HPDE6-E6E7 (cell line): ENCODE data around the gene BOC.
"Not testable (repeated sequence)": the region's sequence is repeated elsewhere in the genome, so short reads cannot be mapped to it uniquely, and the experiment has no call there.

Experiments
- DNase-seq: peaks from one replicate; pipeline ENCODE4 v3.0.0; 2011; ENCODE audit warnings: missing footprints; ENCODE audit errors: extremely low spot score

Gene BOC, protein sequence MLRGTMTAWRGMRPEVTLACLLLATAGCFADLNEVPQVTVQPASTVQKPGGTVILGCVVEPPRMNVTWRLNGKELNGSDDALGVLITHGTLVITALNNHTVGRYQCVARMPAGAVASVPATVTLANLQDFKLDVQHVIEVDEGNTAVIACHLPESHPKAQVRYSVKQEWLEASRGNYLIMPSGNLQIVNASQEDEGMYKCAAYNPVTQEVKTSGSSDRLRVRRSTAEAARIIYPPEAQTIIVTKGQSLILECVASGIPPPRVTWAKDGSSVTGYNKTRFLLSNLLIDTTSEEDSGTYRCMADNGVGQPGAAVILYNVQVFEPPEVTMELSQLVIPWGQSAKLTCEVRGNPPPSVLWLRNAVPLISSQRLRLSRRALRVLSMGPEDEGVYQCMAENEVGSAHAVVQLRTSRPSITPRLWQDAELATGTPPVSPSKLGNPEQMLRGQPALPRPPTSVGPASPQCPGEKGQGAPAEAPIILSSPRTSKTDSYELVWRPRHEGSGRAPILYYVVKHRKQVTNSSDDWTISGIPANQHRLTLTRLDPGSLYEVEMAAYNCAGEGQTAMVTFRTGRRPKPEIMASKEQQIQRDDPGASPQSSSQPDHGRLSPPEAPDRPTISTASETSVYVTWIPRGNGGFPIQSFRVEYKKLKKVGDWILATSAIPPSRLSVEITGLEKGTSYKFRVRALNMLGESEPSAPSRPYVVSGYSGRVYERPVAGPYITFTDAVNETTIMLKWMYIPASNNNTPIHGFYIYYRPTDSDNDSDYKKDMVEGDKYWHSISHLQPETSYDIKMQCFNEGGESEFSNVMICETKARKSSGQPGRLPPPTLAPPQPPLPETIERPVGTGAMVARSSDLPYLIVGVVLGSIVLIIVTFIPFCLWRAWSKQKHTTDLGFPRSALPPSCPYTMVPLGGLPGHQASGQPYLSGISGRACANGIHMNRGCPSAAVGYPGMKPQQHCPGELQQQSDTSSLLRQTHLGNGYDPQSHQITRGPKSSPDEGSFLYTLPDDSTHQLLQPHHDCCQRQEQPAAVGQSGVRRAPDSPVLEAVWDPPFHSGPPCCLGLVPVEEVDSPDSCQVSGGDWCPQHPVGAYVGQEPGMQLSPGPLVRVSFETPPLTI

DNA sequence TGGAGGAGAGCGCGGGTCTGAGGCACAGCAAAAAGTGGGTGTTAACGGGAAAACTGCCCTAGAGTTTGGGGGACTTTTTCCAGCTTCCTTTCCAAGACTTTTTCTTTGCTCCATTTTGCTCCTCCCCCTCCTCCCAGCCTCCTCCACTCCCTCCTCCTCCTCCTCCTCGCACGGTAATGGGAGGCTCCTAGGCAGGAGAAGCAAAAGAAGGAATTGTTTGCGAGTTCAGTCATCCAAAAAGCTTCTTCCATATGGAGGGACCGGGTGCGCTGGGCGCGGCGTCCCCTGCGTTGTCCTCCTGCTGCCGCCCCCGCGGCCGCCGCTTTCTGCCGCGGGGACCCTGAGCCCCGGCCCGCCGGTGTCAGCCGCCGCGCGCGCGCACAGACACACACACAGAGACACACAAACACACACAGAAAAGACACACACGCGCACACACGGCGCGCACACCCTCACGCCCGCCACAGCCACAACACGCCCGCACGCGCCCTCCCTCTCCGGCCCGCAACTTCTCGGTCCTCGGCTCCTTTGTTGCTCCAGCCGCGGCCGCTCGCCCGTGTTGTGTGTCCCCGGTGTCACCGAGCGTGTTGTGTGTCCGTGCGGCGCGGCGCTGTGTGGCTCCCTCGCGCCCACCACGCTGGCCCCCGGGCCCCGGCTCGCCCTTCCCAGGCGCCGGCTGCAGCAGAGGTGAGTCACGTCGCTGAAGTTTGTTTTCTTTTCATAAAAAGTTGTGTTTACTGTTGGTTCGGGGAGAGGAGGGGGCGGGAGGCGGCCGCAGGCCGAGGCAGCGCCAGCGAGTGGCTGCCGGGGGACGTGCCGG, at the start of gene BOC:
TSS of gene BOC (plus strand) at position 228 of the 820 bp plus-strand sequence. CDS start 38,246 bp downstream, outside the sequence.
- DNase-seq = peak; percentile 21

DNA sequence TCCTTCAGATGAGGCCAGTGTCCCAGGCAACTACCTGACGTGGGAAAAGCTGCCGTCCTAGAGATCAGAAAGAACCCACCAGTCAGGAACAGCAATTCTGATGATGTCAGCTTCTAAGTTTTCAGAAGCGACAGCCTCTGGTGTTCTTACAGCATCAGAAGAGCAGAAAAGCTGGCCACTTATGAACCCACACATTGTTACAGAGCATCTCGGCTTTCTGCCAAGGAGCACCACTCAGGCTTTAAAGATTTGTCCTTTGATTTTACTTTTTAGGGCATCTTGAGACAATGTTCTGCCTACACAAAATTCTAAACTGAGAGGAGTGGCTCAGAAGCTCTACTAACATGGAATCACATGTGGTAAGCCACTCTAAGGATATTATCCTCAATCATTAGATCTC, 49.7 kb upstream of the BOC start:
- DNase-seq = no peak

DNA sequence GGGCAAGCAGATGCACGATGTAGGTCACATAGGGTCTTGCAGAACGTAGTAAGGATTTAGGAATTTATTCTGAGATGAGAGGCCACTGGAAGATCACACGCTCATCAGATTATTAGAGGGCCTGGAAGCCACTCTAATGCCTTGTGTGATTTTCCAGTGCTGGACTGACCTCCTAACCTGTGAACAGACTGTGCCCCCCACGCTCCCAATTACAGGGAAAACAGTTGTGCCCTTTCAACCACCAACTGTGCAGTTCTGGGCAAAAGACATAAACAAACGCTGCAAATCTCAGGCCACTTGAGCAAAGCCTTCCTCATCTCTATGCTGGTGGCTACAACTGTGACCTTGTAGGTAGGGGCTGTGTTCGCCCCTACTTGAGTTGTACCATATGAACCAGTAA, 48.2 kb upstream of the BOC start:
- no peak for DNase-seq

DNA sequence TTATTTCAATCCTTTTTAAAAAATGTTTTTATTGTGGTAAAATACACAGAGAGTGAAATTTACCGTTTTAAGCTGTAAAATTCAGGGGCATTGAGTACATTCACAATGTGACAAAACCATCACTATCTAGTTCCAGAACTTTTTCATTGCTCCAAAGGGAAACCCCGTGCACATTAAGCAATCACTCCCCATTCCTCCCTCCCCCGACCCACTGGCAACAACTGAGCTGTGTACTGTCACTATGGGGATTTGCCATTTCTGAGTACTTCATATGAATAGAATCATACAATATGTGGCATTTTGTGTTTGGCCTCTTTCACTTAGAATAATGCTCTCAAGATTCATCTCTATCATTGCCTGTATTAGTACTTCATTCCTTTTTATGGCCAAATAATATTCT, 45.5 kb upstream of the BOC start:
- DNase-seq = no peak

DNA sequence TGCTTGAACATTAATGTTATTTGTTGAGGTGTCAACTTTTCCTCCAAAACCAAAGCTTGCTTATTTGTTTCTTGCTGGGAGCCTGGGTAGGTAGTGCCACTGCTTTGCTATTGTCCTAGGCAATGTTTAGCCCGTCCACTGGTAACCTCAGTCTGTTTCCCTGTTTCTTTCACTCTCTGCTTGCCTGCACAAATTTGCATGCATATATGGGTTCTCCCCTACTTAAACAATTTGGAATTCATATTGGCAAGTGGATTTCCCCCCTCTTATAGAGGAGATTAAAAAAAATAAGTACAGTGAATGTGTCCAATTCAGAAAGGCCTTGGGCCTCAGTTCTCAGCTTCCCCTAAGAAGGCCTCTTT, 45.0 kb upstream of the BOC start:
- DNase-seq = no peak

DNA sequence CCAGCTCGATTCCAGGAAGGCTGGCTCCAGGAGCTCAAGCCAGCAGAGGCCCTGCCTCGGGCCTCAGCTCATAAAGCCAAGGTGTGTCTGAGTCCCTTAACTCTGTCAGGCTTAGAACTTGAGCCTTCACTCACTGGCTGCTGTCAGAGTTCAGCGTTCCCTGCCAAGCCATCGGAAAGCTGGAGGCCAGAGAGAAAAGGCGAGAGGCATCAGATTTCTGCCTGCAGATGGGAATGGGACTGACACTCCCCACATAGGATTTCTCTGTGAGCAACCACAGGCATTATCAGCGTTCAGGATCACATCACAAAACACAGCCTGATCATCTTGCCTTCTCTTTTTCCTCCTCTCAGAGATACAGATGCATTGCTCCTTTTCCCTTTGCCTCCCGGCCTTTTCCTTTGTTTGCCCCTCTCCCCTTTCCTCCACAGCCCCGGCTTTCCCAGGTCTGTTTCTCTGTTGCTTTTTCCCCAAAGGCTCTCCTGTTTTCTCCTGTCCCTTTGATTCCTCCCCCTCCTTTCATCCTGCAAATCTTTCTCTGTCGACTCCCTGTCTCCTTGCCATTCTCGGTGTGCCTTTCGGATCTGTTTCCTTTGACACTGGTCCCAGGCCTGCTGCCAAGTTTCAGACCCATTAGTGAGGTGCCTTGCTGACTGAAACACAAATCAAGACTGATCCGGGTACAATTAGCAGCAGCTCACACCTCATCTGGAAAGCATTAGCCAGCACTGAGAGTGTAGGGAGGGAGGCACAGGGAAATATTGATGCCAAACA, 44.5 kb upstream of the BOC start:
- DNase-seq = no peak

DNA sequence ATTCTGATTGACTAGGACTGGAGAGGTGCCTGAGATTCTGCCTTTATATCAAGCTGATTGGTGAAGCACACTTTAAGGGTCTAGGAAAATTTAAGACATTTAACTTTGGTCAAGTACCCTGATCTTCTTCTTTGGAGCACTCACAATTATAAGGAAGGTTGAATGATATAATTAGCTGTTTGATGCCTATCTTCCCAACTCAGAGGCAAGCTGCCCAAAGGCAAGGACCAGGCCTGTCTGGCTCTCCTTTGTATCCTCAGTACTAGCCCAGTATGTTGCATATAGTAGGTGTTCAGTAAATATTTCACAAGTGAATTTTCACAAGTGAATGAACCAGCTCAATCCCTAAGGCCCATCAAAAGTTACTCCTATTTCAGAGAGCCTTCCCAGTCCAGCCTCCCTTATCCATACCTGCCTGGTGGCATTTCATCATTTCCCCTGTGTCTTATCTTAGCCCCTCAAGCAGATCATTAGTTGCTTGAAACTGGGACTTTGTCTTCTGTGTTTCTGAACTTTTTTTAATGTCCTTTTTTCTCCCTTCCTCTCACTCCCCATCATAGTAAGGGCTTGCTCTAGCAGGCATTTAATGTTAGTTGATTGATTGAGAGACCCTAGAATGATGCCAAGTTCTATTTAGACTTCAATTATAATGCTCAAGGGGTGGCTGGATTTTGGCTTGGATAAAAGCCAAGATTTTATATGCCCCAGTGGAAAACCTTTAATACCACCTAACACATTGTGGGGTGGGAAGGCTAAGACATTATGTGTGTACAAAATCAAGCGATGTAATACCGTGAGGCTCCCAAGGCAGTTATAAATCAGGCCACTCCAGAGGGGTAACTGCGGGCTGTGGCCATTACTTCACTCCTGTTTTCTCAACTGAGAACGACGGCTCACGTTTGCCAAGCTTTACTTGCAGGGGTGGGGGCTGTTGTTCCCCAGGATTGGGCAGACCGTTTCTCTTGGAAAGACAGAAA, 43.2 kb upstream of the BOC start:
- DNase-seq = no peak

DNA sequence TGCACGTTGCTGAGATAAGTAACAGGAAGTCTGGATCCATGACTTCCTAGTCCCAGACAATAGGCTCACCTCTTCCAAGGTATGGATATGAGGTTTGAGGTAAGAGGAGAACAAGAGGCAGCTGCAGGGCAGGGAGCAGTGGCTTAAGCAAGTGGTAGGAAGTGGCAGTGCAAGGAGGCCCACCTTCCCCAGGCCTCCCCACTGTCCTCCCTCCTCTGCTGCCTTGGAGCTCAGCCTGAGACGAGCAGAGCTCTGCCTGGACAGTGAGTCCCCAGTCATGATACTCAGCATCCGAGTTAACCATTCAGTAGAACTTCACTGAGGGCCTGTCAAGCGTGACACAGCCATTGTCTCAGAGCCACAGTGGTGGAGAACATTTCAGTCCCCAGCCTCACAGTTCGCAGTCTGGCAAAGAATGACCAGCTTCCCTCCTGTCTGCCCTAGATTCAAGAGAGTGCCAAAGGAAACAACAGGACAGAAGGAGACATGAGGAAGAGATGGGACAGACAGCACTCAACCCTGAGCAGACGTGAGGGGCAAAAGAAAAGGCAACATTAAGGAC, 41.4 kb upstream of the BOC start:
- no peak for DNase-seq

DNA sequence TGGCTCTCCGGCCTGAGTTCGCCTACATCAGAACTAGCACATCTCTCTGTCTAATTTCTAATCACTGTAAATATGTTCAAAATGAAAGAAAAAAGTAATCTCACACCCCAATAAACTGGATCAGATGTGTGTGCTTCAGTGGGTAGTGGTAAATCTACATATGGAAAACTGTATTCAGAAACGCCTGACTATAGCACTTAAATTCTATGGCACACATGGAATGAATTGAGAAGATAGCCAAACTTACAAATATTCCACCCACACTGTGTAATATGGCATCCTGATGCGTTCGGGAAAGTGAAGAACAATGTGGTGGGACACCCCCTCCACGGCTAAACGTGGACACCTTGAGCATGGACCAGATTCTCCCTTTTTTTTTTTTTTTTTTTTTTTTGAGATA, 40.6 kb upstream of the BOC start:
- DNase-seq = no peak

DNA sequence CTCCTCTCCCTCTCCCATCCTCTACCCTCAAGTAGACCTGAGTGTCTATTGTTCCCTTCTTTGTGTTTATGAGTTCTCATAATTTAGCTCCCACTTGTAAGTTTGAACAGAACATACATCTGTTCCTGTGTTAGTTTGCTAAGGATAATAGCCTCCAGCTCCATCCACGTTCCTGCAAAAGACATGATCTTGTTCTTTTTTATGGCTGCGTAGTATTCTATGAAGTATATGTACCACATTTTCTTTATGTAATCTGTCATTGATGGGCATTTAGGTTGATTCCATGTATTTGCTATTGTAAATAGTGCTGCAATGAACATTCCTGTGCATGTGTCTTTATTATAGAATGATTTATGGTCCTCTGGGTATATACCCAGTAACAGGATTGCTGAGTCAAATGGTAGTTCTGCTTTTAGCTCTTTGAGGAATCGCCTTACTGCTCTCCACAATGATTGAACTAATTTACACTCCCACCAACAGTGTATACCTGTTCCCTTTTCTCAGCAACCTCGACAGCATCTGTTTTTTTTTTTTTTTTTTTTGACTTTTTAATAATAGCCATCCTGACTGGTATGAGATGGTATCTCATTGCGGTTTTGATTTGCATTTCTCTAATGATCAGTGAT, 39.6 kb upstream of the BOC start:
- DNase-seq = not testable (repeated sequence)

DNA sequence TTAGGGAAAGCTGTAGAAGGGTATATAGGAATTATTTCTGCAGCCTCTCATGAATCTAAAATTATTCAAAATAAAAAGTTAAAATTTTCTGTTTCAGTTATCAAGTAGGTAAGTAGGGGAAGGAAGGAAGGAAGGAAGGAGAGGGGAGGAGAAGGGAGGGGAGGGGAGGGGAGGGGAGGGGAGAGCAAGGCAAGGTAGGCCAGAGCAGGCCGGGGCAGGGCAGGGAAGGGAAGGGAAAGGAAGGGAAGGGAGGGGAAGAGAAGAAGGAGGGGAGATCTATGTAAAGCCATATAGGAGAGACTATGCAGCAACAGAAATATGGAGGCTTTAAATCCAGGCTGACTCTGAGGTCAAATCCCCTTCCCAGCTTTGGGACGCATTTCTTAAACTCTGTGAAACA, 38.3 kb upstream of the BOC start:
- DNase-seq = no peak

DNA sequence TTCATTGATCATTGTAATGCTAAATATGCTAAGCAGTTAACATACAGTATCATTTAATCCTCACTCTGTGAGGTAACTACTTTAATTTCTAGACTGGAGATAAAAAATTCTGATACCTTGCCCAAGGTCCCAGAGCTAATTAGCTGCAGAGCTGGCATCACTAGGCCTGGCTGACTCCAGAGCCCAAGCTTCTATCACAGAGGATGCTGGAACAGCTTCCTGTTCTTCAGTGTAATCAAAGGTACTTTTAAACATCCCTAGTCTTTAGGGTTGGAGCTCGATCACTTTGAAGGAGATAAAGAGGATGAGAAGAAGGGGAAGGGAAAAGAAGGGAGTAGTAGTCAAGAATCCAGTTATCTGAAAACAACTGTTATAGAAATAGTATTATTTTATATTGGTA, 37.1 kb upstream of the BOC start:
- no peak for DNase-seq

DNA sequence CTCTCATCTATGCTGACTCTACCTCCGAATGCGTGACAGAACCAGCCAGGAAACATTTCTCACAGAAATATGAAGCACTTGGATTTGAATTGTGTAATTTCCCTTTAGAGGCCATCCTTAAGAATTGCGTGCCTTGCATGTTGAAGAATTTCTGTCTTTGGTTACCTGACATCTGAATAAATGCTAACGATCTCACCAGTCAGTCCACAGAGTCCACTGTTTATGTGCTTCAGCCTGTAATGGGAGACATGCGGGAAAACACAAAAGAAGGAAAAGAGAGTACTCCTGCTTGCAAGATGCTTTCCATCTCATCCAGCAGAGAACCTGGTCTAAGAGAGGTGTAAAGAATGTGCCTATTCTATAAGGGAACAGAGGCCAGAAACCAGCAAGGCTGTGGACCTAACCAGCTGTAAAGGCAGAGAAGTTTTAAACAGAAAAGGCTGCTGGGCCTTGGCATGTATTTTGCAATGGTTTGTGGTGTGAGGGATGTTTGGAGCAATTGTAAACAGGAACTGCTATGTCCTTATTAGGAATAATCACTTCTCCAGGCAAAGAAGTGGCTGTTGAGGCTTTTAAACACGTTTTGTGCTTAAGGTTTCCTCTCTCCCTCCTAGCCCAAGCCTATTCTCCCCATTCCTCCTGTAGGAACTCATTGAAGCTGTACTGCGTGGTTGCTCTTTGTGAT, 36.4 kb upstream of the BOC start:
- no peak for DNase-seq

DNA sequence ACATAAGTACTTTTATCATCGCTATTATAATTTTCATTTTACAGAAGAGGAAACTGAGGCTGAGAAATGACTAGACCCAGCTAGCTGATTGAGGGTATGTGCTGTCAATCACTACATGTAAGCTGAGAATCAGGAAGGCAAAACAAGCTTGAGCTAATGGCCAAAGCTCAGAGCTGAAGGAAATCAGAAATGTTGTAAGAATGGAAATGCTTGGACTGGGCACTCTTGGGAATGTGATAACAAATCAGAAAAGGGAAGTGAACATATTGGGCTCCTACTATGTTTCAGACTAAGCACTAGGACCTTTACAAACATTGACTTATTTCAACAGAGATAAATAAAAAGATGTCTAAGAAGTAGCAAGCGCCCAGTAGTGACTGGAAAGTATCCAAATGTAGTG, 33.8 kb upstream of the BOC start:
- no peak for DNase-seq

DNA sequence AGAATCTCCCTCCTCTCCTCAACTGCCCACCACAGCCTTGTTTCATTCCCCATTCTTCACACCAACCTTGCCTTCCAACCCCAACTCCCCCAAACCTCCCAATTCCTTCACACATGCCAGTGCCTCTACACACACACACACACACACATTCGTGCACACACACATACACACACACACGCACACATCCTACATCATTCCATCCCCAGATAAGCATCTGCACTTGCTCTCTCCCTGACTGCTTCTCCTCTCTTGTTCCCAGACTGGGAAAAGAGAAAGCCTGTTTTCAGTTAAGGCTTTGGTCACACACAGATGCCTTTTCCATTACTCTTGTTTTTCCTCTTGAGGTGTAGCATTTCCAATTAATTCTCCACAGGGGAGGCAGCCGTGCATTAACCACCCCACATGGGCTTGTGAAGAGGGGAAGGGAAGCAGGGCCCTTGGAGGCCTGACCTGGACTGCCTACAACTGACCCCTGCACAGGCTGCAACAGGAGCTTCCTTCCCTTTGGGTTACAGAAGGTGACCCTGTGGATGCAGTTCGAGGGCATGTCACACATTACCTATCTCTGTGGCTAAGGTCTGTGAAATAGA, 32.0 kb upstream of the BOC start:
- DNase-seq = no peak

DNA sequence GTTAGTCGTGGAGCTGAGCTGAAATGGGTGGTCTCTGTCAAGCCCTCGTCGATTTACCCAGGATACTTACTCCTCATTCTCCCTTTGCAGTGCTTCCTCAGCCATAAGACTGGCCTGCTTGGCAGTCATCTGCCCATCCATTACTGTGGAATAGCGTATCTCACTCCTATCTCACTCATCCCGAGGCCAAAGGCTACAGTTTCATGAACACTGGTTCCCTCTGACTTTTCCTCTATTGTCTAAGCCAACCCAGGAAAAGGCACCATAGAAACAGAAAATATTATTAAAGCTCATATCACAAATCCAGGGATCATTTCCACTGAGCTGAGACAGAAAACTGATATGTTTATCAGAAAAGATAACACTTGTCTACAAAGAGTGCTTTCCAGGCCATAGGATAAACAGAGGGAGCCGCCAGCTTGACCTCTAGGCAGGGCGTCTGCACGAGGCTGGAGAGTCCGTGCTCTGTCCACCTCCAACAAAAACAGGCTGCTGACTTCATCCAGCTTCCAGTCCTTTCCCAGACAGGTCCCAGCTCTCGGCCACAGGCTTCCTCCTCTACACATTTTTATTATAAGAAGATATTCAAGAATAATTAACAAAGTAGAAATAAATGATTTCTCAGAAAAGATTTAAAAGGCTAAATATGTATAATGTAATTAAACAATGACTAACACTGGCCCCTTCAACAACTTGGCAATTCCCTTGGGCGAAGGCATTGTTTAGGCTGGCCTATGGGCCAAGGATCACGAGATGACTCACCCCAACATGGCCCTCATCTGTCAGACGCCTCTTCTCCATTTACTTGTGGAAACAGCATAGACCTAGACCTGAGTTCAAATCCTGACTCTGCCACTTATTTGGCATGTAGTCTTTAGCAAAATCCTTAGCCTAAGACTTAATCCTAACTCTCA, 27.4 kb upstream of the BOC start:
- DNase-seq = no peak
